HG03354 (cell line): ENCODE results near the gene HLA-DMB.
"Not testable (repeated sequence)": the region's sequence is repeated elsewhere in the genome, so short reads cannot be mapped to it uniquely, and the experiment has no call there.

Experiments
- ATAC-seq: cut with Tn5 transposase; IDR thresholded peaks from one replicate; pipeline ENCODE4 v1.9.1; 2021; ENCODE audit warnings: mild to moderate bottlenecking; ENCODE audit not compliant: unreplicated experiment, poor library complexity, severe bottlenecking

Gene HLA-DMB

DNA sequence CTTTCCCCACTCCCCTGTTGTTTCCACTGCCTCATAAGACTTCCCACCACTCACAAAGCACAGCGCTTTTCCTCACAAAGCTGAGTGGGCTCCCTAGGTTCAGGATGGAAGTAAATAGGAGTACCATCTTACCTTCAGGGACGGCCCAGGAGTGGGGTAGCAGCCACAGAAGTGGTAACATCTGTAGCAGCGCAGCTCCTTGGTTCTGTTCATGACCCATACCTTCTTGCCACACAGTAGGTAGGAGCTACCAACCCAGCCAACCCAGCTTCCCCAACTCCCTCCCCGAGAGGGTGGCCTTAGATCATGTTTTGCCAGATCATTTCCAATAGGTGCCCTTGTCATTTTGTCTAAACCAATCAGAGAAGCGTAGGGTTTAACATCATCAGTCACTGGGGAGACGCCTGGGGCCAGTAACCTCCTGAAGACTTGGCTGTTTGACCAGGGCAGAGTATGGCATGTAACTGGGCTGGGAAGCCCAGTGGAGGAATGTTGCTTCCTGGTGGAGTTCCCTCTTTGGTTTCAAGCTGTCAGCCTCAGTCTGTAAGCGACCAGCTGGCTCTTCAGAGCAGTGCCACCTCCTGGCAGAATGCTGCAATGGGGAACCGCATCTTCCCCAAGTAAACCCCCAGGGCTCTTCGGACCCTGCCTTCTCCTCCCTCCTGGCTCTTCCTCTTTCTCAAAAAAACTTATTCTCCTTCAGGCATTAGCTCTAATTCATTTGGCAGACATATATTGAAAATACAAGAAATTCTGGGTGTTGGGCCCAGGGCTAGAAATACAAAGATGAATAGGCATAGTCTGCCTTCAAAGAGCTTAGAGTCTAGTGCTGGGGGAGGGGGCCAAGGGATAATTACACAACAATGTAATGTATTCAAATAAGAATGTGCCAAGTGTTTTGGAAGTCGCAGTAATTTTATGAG, 12.2 kb upstream of the HLA-DMB start, which contains the start of gene HLA-DMA:
Gene HLA-DMA (minus strand): TSS at position 281 of the 923 bp plus-strand sequence. CDS start 61 bp downstream, at position 220.
- ATAC-seq: peak; percentile 95

DNA sequence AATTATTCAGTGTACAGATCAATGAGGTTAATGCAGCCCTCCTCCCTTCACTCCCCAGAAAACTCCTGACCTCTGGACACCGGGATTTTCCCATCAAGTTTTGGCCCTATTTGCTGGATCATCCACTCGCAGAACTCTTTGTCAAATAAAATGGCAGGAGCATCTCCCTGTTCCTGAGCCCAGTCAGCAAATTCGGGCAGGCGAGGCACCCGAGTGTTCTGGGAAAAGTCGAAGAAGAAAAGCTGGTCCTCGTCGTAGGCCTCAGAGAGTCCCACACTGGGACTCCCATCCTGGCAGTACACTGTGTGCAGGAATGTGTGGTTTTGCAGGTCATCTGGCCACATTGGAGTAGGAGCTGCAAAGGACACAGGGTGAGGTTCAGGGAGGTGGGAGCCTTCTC, 9.6 kb upstream of the HLA-DMB start:
- ATAC-seq: no peak

DNA sequence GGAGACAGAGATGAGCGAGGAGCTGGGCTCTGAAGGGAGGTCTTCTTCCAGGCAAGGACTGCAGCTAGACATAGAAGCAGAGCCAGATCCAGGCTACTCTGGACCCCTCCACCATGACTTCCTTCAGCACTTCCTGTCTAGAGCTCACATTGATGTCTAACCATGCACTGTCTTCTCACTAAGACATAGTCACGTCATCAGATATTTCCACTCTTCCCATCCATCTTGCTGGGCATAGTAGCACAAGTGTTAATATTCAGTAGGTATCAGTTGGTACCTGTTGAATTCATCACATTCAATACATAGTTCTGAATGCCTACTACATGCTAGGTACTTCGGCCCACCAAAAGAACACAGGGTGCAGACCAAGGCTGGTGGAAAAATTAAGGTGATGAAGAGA, 9.2 kb upstream of the HLA-DMB start:
- ATAC-seq: no peak

DNA sequence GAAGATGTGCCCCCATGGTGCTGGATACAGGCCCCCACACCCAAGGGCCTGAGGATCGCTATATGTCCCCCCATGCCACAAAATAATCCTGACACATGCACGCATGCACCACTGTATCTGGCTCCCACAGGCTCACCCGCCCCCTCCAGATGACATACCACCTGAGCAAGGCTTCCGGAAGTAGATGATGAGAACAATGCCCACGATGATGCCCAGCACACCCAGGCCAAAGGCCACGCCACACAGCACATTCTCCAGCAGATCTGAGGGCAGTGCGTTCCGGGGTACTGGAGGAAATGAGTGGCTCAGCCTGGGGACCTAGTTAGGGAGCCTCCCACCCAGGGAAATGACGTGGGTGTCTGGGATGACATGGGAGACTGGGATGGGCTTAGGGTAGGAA, 8.3 kb upstream of the HLA-DMB start:
- ATAC-seq: no peak

DNA sequence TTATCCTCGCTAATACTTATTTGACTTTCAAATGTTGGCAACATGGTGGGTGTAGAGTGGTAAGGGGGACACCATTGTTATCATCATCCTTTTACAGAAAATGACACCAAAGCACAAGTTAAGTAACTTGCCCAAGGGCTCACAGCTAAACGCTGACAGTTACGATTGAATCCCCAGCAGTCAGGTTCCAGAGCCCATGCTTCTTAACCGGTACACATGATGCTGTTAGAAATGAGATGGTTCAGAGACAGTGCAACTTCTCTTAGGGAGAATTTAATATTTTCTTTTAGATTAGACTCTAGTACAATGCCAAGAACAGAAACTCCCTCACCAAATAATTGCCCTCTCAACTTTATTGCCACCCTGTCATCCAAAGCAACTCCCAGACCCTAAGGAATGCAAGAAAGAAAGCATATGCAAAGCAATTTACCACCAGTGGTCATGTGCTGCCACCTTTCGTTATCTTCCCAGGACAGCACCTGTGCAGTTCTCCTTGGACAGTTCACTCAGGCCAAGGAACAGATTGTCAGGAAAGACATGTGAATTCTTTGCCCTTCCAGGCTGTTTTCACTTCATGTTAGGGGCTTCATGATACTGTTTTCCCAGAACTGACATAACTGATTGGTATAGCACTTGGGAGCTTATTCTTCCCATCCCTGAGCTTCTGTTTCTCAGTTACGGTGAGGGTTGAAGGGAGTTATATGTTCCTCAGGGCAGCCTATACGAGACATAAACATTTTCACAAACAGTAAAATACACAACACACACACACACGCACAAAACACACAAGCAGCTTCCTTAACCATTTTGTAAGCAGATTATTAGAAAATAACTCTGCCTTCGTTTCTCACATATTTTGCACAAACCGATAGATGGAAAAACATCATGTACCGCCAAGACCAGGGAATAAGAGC, 7.0 kb upstream of the HLA-DMB start:
- ATAC-seq: no peak

DNA sequence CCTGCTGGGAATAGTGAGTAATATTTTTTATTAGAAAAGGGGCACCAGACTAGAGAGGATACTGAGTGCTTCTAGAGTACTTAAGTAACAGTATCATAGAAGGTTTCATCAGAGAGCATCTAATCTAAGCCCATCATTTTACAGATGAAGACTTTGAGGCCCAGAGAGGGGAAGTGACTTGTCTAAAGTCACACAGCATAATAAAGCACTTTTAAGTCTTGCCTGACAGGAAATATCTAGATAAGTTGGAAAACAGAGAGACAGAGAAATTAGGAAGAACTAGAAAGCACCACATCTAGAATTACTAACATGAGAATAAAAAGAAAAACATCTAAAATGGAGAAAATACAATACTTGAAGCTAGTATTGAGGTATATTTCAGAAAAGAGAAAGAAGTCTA, 6.1 kb upstream of the HLA-DMB start:
- no peak for ATAC-seq

DNA sequence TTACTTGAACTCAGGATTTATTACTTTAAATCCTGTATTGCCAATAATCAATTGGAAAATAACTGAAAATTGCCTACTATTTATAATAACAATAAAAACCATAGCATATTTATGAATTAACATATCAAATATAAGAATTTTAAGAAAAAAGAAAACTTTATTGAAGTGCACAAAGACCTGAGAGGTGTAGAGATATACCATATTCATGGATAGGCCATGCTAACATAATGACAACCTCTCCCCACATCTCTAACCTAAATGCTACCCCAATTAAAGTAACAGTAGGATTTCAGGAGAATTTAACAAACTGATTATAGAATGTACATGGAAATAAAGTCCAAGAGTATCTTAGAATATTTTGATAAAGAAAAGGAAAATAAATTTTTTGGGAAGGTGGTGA, 5.1 kb upstream of the HLA-DMB start:
- no peak for ATAC-seq

DNA sequence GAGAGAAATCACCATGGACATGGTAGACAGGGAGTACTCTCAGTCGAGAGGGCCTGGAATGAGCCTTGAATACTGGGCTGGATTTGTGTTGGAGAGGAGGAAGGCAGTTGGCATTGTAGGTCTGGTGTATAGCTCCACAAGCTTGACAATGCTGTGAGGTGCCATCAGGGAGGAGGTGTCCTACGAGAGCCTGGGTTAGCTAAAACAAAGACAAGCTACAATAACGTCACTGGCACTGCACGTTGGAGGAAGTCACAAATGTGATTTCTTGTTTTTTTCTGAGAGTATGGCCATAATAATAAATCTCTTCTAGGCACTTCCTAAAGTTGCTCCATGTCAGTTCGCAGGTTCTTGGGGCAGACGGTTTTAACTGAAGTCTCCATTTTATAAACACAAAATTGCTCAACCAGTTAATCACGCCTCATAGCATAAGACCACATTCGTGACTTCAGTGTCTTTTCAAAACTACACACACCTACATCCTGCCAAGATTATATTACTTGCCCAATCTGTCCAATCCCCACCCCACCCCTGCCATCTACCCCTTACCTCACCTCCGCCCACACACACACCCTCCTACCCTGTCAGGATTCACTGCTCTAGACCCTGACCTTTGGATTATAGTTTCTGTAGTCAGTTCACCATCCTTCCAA, 4.4 kb upstream of the HLA-DMB start:
- ATAC-seq: no peak

DNA sequence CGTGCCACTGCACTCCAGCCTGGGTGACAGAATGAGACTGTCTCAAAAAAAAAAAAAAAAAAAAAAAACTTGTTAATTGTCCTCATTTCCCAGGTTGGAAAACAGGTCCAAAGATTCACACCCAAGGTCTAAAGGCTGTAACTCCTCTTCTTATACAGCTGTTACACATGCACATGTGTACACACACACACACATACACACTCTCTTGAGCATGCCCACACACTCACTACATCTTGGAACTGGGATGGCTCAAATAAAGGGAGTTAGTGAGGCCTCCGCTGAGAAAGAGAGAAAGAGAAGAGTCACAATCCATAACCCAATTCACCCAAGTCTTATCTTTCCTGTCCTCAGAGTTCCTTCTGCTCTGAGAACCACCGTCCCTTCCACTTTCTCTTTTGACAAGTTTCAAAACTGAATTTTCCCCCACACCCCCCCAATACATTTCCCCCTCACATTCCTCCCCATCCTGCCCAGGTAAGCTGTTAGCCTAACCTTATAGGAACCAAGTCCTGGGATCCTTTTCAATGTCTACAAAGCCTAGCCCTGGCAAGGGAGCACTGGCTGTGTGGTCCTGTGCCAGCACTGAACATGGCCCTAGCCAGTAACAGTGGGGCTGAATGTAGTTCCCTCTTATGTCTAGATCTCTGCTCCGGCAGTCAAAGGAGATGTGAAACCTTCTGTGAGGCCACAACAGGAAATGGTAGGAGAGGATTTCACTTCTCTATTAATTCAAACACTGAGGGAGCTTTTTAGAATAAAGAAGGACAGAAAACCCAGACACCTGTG, 3.2 kb upstream of the HLA-DMB start:
- ATAC-seq: peak; percentile 47

DNA sequence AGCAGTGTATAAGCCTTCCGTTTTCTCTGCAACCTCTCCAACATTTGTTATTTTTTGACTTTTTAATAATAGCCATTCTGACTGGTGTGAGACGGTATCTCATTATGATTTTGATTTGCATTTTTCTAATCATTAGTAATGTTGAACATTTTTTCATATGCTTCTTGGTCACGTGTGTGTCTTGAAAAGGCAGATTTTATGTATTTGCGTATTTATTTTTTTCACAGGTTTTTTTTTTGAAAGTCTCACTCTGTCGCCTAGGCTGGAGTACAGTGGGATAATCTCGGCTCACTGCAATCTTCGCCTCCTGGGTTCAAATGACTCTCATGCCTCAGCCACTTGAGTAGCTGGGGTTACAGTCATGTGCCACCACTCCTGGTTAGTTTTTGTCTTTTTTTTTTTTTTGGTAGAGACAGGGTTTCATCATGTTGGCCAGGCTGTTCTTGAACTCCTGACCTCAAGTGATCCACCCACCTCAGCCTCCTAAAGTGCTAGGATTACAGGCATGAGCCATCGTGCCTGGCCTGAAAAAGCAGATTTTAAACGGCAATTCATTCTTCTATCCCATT, 1.8 kb upstream of the HLA-DMB start:
- ATAC-seq: not testable (repeated sequence)

DNA sequence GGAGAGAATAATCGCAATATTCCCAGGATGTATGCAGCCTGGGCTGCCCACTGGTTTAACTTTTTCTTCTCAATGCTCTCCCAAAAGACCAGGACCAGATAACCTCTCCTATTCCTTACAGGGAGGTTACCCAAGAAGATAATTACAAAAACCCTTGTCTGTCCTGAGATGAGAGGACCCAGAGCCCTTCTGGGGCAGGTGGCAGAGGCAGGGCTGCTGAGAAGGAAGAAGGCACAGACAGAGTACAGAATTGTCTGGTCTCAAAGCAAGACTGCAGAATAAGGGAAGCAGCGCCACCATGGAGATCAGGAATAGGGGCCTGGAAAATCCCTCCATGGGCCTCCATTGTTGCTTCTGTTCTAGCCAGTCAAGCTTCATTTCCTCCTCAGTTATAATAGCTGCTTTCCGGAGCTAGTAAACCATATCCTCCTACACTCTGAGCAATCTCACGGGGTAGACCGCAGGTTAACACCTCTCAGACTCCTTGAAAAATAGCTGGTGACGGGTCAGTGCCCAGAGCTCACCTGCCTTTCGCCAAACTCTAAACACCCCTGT, 463 bp upstream of the HLA-DMB start:
- ATAC-seq: peak; percentile 65

DNA sequence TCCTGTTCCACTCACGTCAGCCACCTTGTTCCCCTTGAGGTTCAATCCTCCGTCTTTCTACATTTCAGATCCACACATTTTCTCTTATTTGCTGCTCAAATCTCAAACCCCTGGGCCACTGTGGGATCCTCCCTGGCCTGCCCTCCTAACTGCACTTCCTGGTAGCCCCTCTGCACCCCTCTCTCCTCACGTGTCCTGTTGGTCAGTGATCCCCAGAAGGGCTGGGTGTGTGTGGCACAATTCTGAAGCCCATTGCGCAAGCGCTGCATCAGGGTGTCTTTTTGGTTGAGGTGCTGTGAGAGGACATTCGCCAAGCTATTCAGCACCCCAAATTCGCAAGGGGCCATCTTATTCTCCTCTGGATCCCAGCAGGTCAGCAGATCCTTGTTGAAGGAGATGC, 2.3 kb downstream of the HLA-DMB start:
- no peak for ATAC-seq

DNA sequence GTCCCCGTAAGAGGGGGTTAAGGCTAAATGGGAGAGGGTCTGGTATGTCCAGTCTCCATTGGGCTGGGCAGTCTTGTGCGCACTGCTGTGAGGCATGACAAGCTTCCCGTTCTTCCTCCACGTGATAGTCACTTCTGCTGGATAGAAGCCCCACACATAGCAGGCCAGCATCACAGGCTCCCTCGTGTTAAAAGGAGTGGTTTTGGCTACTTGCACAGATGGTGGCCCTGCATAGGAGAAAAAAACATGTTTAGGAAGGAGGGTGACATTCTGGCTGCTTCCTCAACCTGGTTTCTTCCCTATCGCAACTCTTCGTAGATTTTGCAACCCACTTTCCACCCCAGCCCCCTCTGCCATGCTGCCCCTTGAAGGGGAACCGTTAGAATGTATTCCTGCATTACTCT, 3.6 kb downstream of the HLA-DMB start:
- ATAC-seq: no peak

DNA sequence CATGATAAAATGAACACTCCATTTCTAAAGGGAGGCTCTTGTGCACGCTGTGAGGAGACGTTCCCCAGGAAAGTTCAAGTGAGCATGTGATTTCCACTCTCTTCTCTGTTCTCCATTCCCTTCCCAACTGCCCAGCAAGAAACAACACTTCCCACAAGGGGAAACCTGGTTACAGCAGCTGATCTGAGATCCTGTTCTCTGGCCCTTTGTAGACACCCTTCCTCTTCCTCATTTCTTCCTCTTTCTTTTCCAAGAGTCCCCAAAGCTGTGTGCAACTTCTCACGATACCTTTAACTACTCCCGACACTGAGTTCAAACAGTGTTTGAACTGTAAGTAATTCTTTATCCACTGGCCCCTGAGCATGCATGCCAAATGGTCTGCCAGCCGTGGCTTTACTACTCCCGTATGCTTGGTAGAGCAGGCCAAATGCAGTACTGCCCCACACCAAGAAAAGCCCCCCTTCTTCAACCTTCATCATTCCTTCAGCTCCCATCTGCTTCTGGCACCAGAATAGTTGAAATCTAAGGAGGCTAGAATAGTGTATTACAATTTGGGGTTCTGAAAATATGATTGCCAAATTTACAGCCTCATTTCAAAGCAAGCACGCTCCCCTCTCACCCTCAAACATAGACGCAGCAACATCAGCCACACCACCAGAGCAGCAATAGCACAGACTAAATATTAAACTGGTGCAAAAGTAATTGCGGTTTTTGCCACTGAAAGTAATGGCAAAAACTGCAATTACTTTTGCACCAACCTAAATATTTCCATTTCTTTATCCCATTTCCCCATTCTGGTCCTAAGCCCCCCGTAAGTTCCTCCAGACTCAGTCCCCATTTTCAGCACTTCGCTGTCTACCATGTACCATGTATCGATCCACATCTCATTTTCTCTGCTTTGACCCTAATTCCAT, 4.3 kb downstream of the HLA-DMB start:
- ATAC-seq: no peak

DNA sequence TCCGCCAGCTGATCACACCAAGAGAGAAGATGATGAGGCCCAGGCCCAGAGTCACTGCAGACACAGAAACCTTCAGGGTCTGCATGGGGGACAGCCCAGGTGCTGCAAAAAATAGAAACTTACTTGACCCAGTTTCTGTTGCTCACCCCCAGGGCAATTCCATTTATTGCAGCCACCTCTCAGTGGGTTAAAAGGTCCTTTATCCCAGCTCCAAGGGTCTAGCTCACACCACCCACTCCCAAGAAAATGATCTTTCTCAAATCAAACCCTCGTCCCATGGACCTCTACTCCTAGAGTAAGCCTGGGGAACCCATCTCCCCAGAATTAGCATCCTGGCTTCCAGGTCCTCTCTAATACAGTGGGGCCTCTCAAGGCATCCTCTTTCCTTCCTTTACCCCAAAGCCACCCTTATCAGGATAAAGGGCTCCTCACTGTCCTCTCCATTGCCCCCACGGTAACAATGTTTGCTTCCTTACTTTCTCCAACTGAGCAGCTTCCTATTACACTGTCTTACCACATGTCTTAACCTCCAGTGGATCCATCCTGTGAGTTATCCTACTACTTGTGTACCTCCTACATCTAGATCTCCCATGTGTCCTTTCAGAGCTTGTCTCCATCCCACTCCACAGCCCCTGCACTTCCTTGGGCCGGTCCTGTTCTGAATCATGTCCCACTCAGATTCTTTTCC, 5.1 kb downstream of the HLA-DMB start:
- ATAC-seq: no peak

DNA sequence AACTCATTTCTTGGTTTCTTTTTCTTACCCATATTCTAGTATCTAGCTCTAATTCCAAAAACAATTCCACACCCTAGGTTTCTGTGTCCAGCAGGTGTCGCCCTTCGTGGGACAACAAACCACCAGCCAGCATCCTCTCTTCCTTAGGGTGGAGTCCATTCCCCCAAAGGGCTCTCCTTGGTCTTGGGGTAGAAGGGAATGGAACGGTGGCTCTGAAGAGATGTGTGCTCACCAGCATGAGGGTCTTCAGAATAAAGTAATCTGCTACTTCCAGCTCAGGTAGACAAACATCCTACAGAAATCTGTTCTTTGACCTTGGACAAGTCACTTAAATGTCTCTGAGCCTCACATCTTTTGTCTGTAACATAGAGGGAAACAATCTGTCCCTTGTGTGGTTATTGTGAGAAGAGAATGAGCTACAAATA, 7.2 kb downstream of the HLA-DMB start:
- ATAC-seq: no peak
